GM08714 (cell line): Measurements from ENCODE around the gene DLGAP1.
A peak's percentile ranks its signal among the peaks of the same experiment; 100 is the strongest.

Experiments
- H3K4me3 ChIP-seq: fragments of 200-500 bp; sonication (Bioruptor generic); 2 replicates; pipeline ENCODE4 v1.5.1; 2014; ENCODE audit warnings: mild to moderate bottlenecking, low read length, inconsistent platforms
- ZNF274 ChIP-seq: IDR thresholded peaks from 2 replicates; pipeline ENCODE4 v1.6.1; 2012; ENCODE audit warnings: mild to moderate bottlenecking, low read depth, low read length

Gene DLGAP1

DNA sequence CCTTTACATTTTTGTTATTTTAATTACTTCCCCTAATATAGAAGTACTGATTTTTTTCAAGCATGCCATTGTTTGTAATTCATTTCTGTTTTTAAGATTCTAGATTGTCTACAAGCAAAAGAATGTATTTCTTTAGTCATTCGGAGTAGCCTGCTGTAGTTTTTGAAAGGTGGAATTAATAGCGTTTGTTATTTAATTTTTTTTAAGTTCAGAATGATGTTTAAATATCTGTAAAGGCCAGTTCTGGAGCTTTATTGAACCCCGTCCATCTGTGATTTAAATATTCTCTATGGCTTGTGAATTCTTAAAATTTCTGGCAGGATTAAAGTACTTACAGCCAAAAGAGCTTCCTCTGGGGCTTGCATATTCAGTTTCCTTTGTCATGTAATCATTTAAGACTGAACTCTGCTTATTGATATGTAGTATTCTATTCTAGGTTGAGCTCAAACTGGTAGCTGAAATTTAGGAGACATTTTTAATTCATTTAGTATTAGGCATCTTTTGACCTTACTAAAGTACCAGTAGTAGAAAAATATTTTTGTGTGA lies 999.9 kb downstream of the DLGAP1 start:
- H3K4me3 ChIP-seq = no peak overlapping the region
- TF ChIP-seq ZNF274 = no peak

DNA sequence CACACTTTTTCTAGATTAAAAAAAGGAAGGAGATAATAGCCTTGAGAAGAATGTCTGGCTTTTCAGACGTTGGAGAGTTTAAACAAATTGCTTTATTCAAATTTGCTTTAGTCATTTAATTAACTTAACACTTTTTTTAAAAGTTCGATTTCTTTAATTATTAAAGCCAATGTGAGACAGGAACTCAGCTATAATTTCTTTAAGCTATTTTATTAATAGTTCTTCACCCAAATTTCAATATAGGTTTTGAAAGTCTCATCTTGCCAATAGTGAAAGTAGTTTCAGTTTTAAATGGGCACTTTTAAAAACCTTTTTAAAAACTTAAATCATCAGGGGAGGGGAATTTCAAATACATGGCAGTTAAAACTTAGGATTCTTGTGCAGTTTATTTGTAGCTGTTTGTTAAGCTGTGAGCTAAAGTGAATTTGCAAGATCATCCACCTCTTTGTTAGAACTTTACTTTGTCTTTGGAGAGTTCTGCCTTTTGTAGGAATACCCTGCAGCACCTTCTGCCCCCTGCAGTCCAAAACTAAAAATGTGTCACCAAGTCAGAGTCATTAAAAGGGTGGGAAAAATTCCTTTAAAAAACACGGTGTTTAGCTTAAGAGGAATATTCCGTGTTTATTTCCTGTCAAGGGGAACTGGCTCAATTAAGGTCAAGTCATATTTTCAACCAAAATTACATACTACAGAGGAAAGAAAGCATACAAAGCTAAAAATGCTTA lies 1000.6 kb downstream of the DLGAP1 start:
- H3K4me3 ChIP-seq = no peak overlapping the region; the same call in 1 of the 2 replicates
- no peak for TF ChIP-seq ZNF274

- no peak for TF ChIP-seq ZNF274
- H3K4me3 ChIP-seq = peak overlapping the region; percentile 26
Measured at GRCh38 chr18:3453540-3454364, 1001.4 kb downstream of the DLGAP1 start.

DNA sequence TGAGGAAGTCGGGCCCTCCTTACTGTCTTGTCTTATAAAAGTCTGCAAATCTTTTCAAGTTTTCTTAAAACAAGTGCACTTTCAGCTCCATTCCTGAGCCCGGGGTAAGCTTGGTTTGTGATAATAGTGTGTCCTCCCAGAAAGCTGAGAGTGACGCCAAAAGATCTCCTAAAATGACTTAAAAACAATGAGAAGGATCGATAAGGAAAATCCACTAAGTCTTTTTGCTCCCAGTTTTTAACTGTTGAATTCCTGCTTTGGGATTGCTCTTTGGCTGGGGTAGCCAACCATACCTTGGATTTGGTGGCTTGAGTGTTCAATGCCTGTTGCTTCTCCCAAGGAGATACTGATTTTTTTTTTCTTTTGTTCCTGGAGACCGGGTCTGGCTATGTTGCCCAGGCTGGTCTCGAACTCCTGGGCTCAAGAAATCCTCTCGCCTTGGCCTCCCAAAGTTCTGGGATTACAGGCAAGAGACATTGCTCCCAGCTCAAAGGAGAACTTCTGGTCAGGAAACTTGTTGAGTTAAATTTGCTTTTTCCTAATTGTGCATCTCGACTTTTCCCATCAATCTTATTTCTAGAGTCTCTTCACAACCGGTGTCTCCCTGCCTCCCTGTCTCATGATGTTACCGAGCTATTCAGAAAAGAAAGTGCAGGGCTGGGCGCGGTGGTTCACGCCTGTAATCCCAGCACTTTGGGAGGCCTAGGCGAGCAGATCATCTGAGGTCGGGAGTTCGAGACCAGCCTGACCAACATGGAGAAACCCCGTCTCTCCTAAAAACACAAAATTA lies 1002.2 kb downstream of the DLGAP1 start:
- TF ChIP-seq ZNF274 = no peak
- H3K4me3 ChIP-seq = peak overlapping the region; percentile 63

DNA sequence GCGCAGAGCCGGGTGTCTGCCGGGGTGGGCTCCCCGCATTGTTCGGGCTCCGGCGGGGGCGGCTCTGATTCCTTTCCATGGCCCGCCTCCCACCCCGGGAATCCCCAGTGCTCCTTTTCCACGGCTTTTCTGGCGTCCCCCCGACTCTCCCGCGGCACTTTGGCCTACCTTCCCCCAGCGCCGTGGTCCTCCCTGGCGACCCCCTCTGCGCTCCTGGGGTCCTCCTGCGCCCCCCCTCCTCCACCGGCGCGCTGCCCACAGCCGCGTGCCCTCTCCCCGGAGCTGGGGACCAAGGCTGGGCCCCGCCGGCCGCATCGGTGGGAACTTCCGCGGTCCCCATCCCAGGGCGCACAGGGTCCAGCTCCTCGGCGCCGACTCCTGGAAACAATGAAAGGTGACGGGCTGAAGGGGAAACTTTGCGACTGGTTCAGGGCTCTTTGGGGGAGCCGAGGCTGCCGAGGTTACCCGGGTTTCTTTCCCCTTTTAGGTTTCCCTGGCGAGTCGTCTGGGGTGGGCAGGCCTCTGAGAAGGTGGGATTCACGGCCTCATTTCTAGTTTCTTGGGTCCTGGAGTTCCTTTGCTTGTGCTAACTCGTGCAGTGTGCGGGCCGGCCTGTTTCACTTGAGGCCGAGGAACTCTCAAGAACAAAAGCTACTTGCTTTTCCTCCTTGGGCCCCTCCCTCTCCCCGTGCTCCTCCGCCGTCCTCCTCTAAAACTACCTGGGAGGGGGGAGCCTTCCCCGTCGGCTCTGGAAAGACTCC lies 1002.9 kb downstream of the DLGAP1 start:
- TF ChIP-seq ZNF274 = no peak
- H3K4me3 ChIP-seq = peak overlapping the region; percentile 63

DNA sequence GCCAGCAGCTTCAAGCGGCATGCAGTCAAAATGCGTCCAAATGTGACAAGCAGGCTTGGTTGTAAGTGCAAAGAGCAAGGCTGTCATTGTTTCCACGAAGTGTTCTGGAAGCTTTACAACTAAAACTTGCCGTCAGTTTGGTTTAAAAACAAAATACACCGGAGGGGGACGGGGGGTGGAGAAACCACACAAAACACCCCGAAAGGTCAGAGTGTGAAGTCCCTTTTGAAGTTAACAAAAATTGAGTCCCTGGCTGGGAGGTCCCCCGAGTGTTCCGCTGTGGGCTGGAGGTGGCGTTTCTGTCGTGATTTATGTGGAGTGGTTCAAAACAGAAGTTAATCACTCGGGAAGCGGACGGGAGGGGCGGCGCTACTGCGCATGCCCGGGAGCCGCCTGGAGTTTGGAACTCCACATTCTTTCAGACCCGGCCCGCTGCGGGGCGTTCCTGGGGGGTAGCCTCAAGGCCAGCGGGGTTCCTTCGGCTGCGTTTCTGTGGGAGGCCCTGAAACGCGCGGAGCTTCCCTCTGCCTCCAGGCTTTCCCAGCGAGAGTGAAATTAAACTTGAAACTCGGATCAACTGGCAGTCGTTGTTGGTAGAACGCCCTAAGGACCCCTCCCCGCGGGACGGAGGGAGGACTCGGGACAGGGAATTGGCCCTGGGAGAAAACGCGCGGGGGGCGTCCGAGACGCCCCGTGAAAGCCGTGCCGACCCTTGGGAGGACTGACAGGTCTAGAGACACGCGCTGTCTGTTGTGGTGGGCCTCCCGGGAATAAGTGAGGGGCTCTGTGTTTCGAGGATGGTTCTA lies 1003.7 kb downstream of the DLGAP1 start:
- H3K4me3 ChIP-seq = peak overlapping the region; percentile 63
- no peak for TF ChIP-seq ZNF274

GRCh38 chr18:3450799-3451182 lies 1004.3 kb downstream of the DLGAP1 start:
- H3K4me3 ChIP-seq = peak overlapping the region; percentile 63
- TF ChIP-seq ZNF274 = no peak

DNA sequence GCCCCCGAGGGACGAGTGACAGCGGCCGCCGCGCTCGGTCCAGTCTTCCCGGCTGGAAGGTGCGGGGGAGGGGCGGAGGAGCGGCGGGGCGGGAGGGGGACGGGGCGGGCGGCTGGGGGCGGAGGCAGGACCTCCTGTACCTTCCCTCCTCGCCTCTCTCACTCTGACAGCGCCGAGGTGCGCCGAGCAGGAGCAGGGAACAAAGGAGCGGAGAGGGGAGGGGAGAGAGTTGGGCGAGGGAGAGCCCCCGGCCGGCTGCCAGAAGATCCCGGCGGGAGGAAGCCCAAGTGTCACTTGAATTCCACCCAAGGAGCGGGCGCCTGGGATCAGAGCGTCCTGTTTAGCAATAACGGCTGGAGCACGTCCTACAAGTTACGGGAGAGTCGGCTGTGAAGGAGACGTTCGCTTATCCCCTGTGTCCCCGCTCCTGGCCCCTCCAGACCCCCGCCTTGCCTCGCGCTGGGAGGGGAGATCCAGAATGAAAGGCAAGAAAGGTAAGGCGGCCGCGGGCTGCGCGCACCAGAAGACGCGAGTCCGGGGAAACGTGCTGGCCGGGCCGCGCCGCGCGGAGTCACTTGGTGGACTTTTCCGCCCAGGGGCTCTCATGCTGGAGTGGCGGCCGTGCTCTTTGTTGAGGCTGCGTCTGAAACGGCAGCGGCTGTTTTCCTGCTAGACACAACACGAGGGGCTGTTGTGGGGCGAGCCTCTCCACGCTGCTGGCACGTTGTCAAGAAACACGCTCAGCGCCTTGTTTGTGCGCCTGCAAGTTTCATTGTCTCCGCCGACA lies 1004.9 kb downstream of the DLGAP1 start, which contains the start of gene TGIF1:
Gene TGIF1 (plus strand): TSS at position 161 of the 787 bp plus-strand sequence. CDS start 318 bp downstream, at position 479.
- H3K4me3 ChIP-seq = peak within 1 kb of the TSS; percentile 94
- no peak for TF ChIP-seq ZNF274

DNA sequence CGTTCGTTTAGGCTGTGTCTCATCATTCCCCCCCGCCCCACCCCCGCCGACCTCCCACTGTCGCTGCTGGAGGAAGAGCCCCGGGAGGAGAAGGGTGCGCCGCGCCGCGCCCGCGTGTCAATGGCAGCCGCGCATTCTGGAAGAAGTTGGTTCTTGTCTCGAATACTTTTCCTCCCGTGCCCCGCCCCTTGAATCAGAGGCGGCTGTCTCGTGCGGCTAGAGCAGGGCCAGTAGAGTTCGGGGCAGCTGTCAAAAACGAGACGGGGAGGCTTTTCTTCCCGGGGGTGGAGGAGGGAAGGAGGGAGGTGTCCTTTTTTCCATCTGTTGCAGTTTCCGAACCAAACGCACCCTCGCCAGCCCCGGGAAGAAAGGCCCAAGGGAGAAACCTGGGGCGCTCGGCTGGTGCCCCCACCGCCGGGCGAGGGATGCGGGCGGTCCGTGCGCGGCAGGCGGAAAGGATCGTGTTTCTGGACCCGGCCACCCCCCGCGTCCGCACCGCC lies 1005.5 kb downstream of the DLGAP1 start:
- H3K4me3 ChIP-seq = peak overlapping the region; percentile 57
- TF ChIP-seq ZNF274 = no peak

GRCh38 chr18:3448838-3449511 lies 1006.1 kb downstream of the DLGAP1 start:
- no peak for TF ChIP-seq ZNF274
- H3K4me3 ChIP-seq = peak overlapping the region; percentile 94
